Peyer's patch (tissue), 4 donors: Measurements from ENCODE around the gene FAM174B. TPM values are rescaled to one million over a fixed set of nuclear protein-coding genes. Genes with fewer than 3 reads are reported as not detected.
A peak's percentile ranks its signal among the peaks of the same experiment; 100 is the strongest.

ENCODE experiments used
- DNase-seq, 3 donors: peaks; one replicate each; pipeline ENCODE4 v3.0.0-alpha.2; 2017 to 2019
- H3K27ac ChIP-seq, 4 donors: fragments of 200-600 bp; sonication (generic); one replicate each; pipeline ENCODE4 v1.5.1; 2016 to 2019
- H3K27me3 ChIP-seq, 2 donors: fragments of 200-600 bp; sonication (generic); one replicate each; pipeline ENCODE4 v1.5.1; 2019
- H3K36me3 ChIP-seq, 3 donors: fragments of 200-600 bp; sonication (generic); one replicate each; pipeline ENCODE4 v1.5.1; 2016 to 2019
- H3K4me1 ChIP-seq, 4 donors: fragments of 200-600 bp; sonication (generic); one replicate each; pipeline ENCODE4 v1.5.1; 2016 to 2019
- H3K4me3 ChIP-seq, 4 donors: fragments of 200-600 bp; sonication (generic); 1 replicate in 3 of 4; 2 replicates in 1 of 4; pipeline ENCODE4 v1.5.1; 2016 to 2019; ENCODE audit warnings: mild to moderate bottlenecking in 1 of 4
- H3K9me3 ChIP-seq, 4 donors: fragments of 200-600 bp; sonication (generic); one replicate each; pipeline ENCODE4 v1.5.1; 2016 to 2019; ENCODE audit warnings: mild to moderate bottlenecking in 1 of 4
- POLR2A ChIP-seq, 2 donors: fragments of 450-650 bp; IDR thresholded peaks; one replicate each; pipeline ENCODE4 v1.5.1; 2017; ENCODE audit warnings: antibody characterized with exemption in 2 of 2, mild to moderate bottlenecking in 2 of 2, moderate library complexity in 2 of 2
- total RNA-seq, 4 donors: library from RNA; depleted of rRNA; stranded (reverse); fragments of >200 nt; gene quantifications; one replicate each; pipeline ENCODE4 v1.1.0, GENCODE V29; 2016
- TF ChIP-seq, protein P1 (sequence below), 6 experiments: fragments of 450-650 bp in 4 of 6; fragments of 200-600 bp in 2 of 6; sonication (generic) in 1 of 6; IDR thresholded peaks; one replicate each; pipeline ENCODE4 v1.5.1; 2017 to 2019; ENCODE audit warnings: antibody characterized with exemption in 6 of 6, mild to moderate bottlenecking in 3 of 6, moderate library complexity in 1 of 6

FAM174B gene
- total RNA-seq, 4 donors from 2014 or later: 9.0 to 14.0 (median 11.4) TPM

DNA sequence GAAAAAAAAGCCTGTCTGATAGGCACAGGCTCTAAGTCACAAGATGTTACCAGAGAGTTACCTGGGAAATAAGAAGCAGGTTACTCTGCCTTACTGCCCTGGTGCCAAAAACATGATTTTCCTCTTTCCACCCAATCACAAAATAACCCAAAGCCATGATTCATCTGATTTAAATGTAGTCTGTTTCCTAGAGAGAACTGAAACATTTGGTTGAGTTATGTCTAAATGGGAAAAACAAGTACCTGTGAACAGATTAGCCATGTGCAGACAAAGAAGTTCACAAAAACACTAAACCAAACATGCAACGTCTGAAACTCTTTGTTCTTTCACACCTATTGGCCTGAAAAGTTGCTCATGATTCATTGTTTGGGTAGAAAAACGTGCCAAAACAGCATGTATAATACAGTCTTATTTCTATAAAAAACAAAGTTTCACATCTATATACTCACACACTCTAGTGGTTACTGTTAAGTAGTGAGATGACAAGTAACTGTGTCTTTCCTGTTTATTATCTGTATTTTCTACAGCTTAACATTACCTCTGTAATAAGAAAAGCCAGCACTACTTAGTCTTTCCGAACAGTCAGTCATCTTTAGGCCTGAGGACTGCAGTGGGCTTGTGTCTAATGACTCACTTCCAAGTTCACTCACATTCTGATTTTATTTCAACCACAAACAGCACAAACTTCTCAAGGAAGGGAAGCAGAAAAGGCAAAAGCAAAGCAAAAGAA lies 30.2 kb downstream of the FAM174B start:
- H3K36me3 ChIP-seq: no peaks in the 10 kb centered on the region
- H3K4me1 ChIP-seq: peaks cover 0 to 15% (median 0%) of the 10 kb centered on the region in 4 donors
- no peaks in the 10 kb centered on the region for H3K27me3 ChIP-seq
- H3K9me3 ChIP-seq: no peaks in the 10 kb centered on the region
- peak overlapping the region in 1 of 4 donors; percentile 59 for H3K27ac ChIP-seq
- no peak overlapping the region for H3K4me3 ChIP-seq
- DNase-seq: no peak
- TF ChIP-seq, protein P1, sequence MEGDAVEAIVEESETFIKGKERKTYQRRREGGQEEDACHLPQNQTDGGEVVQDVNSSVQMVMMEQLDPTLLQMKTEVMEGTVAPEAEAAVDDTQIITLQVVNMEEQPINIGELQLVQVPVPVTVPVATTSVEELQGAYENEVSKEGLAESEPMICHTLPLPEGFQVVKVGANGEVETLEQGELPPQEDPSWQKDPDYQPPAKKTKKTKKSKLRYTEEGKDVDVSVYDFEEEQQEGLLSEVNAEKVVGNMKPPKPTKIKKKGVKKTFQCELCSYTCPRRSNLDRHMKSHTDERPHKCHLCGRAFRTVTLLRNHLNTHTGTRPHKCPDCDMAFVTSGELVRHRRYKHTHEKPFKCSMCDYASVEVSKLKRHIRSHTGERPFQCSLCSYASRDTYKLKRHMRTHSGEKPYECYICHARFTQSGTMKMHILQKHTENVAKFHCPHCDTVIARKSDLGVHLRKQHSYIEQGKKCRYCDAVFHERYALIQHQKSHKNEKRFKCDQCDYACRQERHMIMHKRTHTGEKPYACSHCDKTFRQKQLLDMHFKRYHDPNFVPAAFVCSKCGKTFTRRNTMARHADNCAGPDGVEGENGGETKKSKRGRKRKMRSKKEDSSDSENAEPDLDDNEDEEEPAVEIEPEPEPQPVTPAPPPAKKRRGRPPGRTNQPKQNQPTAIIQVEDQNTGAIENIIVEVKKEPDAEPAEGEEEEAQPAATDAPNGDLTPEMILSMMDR (IDR thresholded peaks at IDR 0.05): no peak
- TF ChIP-seq POLR2A (IDR thresholded peaks at IDR 0.05): no peak

DNA sequence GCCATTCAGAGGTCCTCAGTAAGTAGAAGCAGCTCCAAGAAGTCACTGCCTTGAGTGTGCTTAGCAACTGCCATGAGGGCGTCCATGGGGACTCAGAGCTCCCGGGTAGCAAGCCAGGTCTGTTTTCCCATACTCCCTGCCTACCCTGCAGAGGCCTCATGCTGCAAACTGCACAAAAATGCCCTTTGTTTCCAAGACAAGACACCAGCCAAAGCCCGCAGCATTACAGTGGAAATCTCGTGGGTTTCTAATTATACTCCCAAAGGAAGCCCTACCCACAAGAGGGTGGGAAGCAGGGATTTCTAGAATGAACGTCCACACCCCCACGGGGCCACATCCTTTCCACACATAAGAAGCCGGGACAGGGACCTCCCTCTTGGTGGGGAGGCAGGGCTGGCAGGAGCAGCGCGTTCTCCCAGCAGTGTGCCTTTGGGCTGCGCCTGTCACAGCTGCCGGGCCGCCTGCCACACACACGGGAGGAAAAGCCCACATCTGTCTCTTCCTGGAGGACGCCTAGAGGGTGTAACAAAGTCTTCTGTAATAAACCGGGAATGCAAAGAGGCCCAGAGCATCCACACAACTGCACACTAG lies 31.1 kb downstream of the FAM174B start:
- Histone ChIP-seq H3K4me3 (no peak overlapping the region), H3K27me3 (no peaks in the 10 kb centered on the region), H3K9me3 (no peaks in the 10 kb centered on the region), H3K27ac (peak overlapping the region in 1 of 4 donors; percentile 59), H3K4me1 (peaks cover 0 to 15% (median 0%) of the 10 kb centered on the region in 4 donors), H3K36me3 (no peaks in the 10 kb centered on the region)
- no peak for TF ChIP-seq POLR2A (IDR thresholded peaks at IDR 0.05)
- TF ChIP-seq, protein P1 (IDR thresholded peaks at IDR 0.05): no peak
- peak in 1 of 3 donors; percentile 56 for DNase-seq

DNA sequence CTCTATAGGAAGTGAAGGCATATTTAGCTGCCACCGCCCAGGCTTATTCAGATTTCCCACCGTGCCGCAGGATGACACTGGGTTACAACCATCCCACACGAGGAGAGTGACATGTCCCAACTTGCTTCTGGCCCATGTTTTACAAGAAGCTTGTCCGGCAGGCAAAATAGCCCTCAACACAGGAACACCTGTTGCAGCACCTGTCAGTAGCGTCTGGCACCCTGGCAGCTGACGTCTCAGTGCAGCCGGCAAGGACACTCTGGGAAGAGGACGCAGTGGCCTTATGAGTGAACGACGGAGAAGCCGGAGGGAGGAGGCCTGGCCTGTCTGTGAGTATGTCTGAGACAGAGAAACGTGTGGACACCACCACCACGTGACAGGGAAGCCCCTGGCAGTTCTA lies 32.1 kb downstream of the FAM174B start:
- no peaks in the 10 kb centered on the region for H3K27me3 ChIP-seq
- H3K9me3 ChIP-seq: no peaks in the 10 kb centered on the region
- H3K36me3 ChIP-seq: no peaks in the 10 kb centered on the region
- no peak overlapping the region for H3K4me3 ChIP-seq
- peaks cover 0 to 15% (median 0%) of the 10 kb centered on the region in 4 donors for H3K4me1 ChIP-seq
- no peak for DNase-seq
- TF ChIP-seq, protein P1 (IDR thresholded peaks at IDR 0.05): no peak
- no peak for TF ChIP-seq POLR2A (IDR thresholded peaks at IDR 0.05)
- no peak overlapping the region for H3K27ac ChIP-seq

DNA sequence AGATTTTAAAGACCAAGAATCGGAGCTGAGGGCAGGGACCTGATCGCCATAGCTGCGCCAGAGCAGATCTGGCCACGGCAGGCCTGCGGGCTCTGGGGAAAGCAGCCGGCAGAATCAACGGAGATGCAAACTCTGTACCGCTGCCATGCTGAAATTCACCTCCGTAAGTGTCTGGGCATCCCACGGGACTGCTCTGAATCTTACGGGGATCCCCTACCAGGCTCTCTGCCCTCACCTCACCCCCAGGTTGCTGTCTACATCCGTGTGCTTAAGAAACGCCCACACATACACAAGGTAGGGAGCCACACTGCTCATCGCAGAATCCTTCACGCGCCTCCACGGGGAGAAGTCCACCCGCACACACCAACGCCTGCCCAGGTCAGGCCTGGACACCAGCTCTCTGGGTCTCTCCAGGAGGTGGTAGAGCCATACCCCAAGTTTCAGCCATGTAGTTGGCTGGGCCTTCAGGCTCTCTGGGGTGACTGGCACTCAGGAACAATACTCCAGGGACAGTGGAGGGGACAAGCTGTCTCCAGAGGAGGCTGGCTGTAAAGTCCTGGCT lies 33.5 kb downstream of the FAM174B start:
- no peaks in the 10 kb centered on the region for H3K36me3 ChIP-seq
- TF ChIP-seq, protein P1 (IDR thresholded peaks at IDR 0.05): no peak
- TF ChIP-seq POLR2A (IDR thresholded peaks at IDR 0.05): no peak
- no peak overlapping the region for H3K27ac ChIP-seq
- H3K9me3 ChIP-seq: no peaks in the 10 kb centered on the region
- no peak overlapping the region for H3K4me3 ChIP-seq
- DNase-seq: no peak
- H3K27me3 ChIP-seq: no peaks in the 10 kb centered on the region
- peaks cover 0 to 21% (median 0%) of the 10 kb centered on the region in 4 donors for H3K4me1 ChIP-seq

DNA sequence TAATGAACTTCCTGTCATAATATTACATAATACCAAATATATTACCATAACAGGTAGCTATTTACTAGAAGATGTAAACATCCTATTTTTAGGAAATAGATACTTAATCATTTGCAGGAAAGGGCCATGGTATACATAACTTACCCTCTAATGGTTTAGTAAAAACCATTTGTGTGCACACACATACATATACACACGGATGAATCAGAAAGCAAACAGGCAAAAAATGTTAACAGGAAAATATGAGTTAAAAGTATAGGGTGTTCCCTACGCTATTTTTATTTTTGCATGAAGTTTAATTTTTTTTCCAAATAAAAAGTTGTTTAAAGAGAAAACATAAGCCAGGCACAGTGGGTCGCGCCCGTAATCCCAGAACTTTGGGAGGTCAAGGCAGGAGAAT lies 34.6 kb downstream of the FAM174B start:
- H3K4me1 ChIP-seq: peaks cover 0 to 24% (median 0%) of the 10 kb centered on the region in 4 donors
- H3K9me3 ChIP-seq: no peaks in the 10 kb centered on the region
- DNase-seq: no peak
- H3K27me3 ChIP-seq: no peaks in the 10 kb centered on the region
- no peaks in the 10 kb centered on the region for H3K36me3 ChIP-seq
- H3K4me3 ChIP-seq: no peak overlapping the region
- no peak overlapping the region for H3K27ac ChIP-seq
- no peak for TF ChIP-seq POLR2A (IDR thresholded peaks at IDR 0.05)
- TF ChIP-seq, protein P1 (IDR thresholded peaks at IDR 0.05): no peak
